SK-N-SH (cell line): ENCODE data around the gene PCSK2. TPM values are rescaled to one million over a fixed set of nuclear protein-coding genes. Genes with fewer than 3 reads are reported as not detected.

Source experiments
- CTCF ChIA-PET: fragments of 300-600, 350-600 bp; formaldehyde crosslinking; extraction: SDS; loops from one replicate; lab custom pipeline; 2021; lab: Yijun Ruan, JAX
- POLR2A ChIA-PET: fragments of 350-600 bp; sonication (Branson Sonifier 250); formaldehyde crosslinking; extraction: SDS; loops from one replicate; lab custom pipeline; 2020; ENCODE audit warnings: antibody characterized with exemption, inconsistent platforms; lab: Yijun Ruan, JAX
- DNase-seq: peaks from one replicate; pipeline ENCODE4 v3.0.0; 2012
- H2AFZ ChIP-seq: fragments of 200-600 bp; sonication (generic); 2 replicates; pipeline ENCODE4 v1.8.1; 2016; ENCODE audit warnings: antibody characterized with exemption, mild to moderate bottlenecking, low read depth
- H3F3A ChIP-seq: fragments of 200-600 bp; sonication (generic); replicated peaks from 2 replicates; pipeline ENCODE3; 2016; ENCODE audit warnings: antibody characterized with exemption, mild to moderate bottlenecking; ENCODE audit not compliant: insufficient read depth
- H3K27ac ChIP-seq, 2 experiments: fragments of 200-500 bp in 1 of 2; fragments of 200-600 bp in 1 of 2; sonication (Bioruptor generic) in 1 of 2; sonication (generic), shearing (Covaris generic) in 1 of 2; 2 replicates each; pipeline versions ENCODE4 v1.5.1 to v1.6.1; 2014 to 2016; ENCODE audit warnings: low read depth in 2 of 2, inconsistent platforms in 1 of 2, low read length in 1 of 2, mild to moderate bottlenecking in 1 of 2, mixed read lengths in 1 of 2
- H3K27me3 ChIP-seq: fragments of 200-600 bp; sonication (generic), shearing (Covaris generic); 2 replicates; pipeline ENCODE4 v1.6.1; 2016; ENCODE audit warnings: mixed run types; ENCODE audit not compliant: insufficient read depth
- H3K36me3 ChIP-seq, 2 experiments: fragments of 200-500 bp in 1 of 2; fragments of 200-600 bp in 1 of 2; sonication (Bioruptor generic) in 1 of 2; sonication (generic) in 1 of 2; replicated peaks in 1 of 2; 2 replicates each; pipeline versions ENCODE3 to v1.5.1; 2014 to 2016; ENCODE audit warnings: low read length in 1 of 2, mild to moderate bottlenecking in 1 of 2; ENCODE audit not compliant: insufficient read depth in 2 of 2, control insufficient read depth in 1 of 2
- H3K4me1 ChIP-seq, 2 experiments: fragments of 200-500 bp in 1 of 2; fragments of 200-600 bp in 1 of 2; sonication (Bioruptor generic) in 1 of 2; sonication (generic), shearing (Covaris generic) in 1 of 2; 2 replicates each; pipeline versions ENCODE4 v1.5.1 to v1.6.1; 2014 to 2016; ENCODE audit warnings: low read depth in 1 of 2, low read length in 1 of 2, mixed run types in 1 of 2; ENCODE audit not compliant: insufficient read depth in 2 of 2, control insufficient read depth in 1 of 2
- H3K4me2 ChIP-seq: fragments of 200-600 bp; sonication (generic), shearing (Covaris generic); 2 replicates; pipeline ENCODE4 v1.6.1; 2017; ENCODE audit warnings: mixed run types
- H3K4me3 ChIP-seq, 2 experiments: fragments of 200-500 bp in 1 of 2; fragments of 200-600 bp in 1 of 2; sonication (Bioruptor generic) in 1 of 2; sonication (generic), shearing (Covaris generic) in 1 of 2; 2 replicates each; pipeline versions ENCODE4 v1.5.1 to v1.8.1; 2014 to 2016; ENCODE audit warnings: low read depth in 2 of 2, inconsistent platforms in 1 of 2, low read length in 1 of 2, mild to moderate bottlenecking in 1 of 2, mixed read lengths in 1 of 2, moderate library complexity in 1 of 2
- H3K79me2 ChIP-seq: fragments of 200-600 bp; sonication (generic); 2 replicates; pipeline ENCODE4 v1.8.1; 2017; ENCODE audit warnings: mild to moderate bottlenecking; ENCODE audit not compliant: insufficient read depth
- H3K9ac ChIP-seq: fragments of 200-600 bp; sonication (generic); 2 replicates; pipeline ENCODE4 v1.6.1; 2017; ENCODE audit warnings: mixed run types
- H3K9me2 ChIP-seq: fragments of 200-600 bp; sonication (generic); 2 replicates; pipeline ENCODE4 v1.6.1; 2017; ENCODE audit warnings: mixed run types
- H3K9me3 ChIP-seq: fragments of 200-600 bp; sonication (generic); 2 replicates; pipeline ENCODE4 v1.6.1; 2017; ENCODE audit warnings: mixed run types, mild to moderate bottlenecking, moderate library complexity
- H4K20me1 ChIP-seq: fragments of 200-600 bp; sonication (generic); 2 replicates; pipeline ENCODE4 v1.6.1; 2017; ENCODE audit warnings: mild to moderate bottlenecking, mixed run types; ENCODE audit not compliant: insufficient read depth
- CHD2 ChIP-seq: fragments of 150-350 bp; IDR thresholded peaks from 2 replicates; pipeline ENCODE4 v1.6.1; 2018; ENCODE audit warnings: low read length; ENCODE audit not compliant: partially characterized antibody
- EZH2phosphoT487 ChIP-seq: fragments of 200-600 bp; sonication (generic); IDR thresholded peaks from 2 replicates; pipeline ENCODE4 v1.6.1; 2017; ENCODE audit warnings: low read depth, mixed run types, mild to moderate bottlenecking, antibody characterized with exemption, moderate library complexity, borderline replicate concordance
- FOXM1 ChIP-seq: IDR thresholded peaks from 2 replicates; pipeline ENCODE4 v1.4.0; 2012; ENCODE audit warnings: low read depth, mild to moderate bottlenecking
- GATA2 ChIP-seq: sonication (generic); formaldehyde crosslinking; IDR thresholded peaks from 2 replicates; pipeline ENCODE4 v1.5.0; 2020; ENCODE audit warnings: mild to moderate bottlenecking, missing genetic modification reagents
- IRF3 ChIP-seq: fragments of 150-350 bp; IDR thresholded peaks from 2 replicates; pipeline ENCODE4 v1.6.1; 2016; ENCODE audit warnings: mild to moderate bottlenecking, low read depth, low read length
- MAX ChIP-seq: IDR thresholded peaks from 2 replicates; pipeline ENCODE4 v1.4.0; 2012; ENCODE audit warnings: low read depth
- MEF2A ChIP-seq: IDR thresholded peaks from 2 replicates; pipeline ENCODE4 v1.4.0; 2012; ENCODE audit warnings: low read depth, borderline replicate concordance
- PBX3 ChIP-seq: IDR thresholded peaks from 2 replicates; pipeline ENCODE4; 2012
- RCOR1 ChIP-seq: fragments of 150-350 bp; IDR thresholded peaks from 2 replicates; pipeline ENCODE4 v1.6.1; 2017; ENCODE audit warnings: antibody characterized with exemption, low read length
- SIN3A ChIP-seq: IDR thresholded peaks from 2 replicates; pipeline ENCODE4 v1.6.1; 2012; ENCODE audit warnings: low read depth, mild to moderate bottlenecking, low read length, moderate library complexity, borderline replicate concordance
- SMC3 ChIP-seq: IDR thresholded peaks from 2 replicates; pipeline ENCODE4 v1.6.1; 2012; ENCODE audit warnings: low read depth, low read length, improper control_type of control experiment
- TCF12 ChIP-seq: IDR thresholded peaks from 2 replicates; pipeline ENCODE4 v1.4.0; 2012
- USF1 ChIP-seq: IDR thresholded peaks from 2 replicates; pipeline ENCODE4 v1.4.0; 2012; ENCODE audit warnings: low read depth, borderline replicate concordance
- ZBTB33 ChIP-seq: IDR thresholded peaks from 2 replicates; pipeline ENCODE4 v1.4.0; 2012; ENCODE audit warnings: low read depth, borderline replicate concordance
- WGBS: methylation state at CpG from one replicate; pipeline ENCODE4 v1.1.6; 2017; ENCODE audit warnings: low lambda C conversion rate; 5-methylcytosine and 5-hydroxymethylcytosine counted together
- polyA plus RNA-seq, 3 experiments: library from polyadenylated mRNA; depleted of rRNA; stranded (reverse); fragments of >200 nt; gene quantifications; 2 replicates each; pipeline ENCODE4 v1.2.3, GENCODE V29; 2012

The PCSK2 gene
- polyA plus RNA-seq, 1 of the 3 experiments (the other 2 are of a cell fraction), result not detected

GRCh38 chr20:17358854-17359253, 132.0 kb downstream of the PCSK2 start:
- H3K9ac ChIP-seq, result no peak overlapping the region
- H3F3A ChIP-seq, result no peaks in the 10 kb centered on the region
- ChIA-PET CTCF (interaction anchor here (0.8 kb wide), 1 partner anchor 555 kb away, joined by 3 read pairs; no protein-coding TSS in a partner anchor), POLR2A (no interaction called here)
- H3K4me3 ChIP-seq, result no peak overlapping the region
- H3K27ac ChIP-seq, result no peak overlapping the region
- H3K36me3 ChIP-seq, result no peaks in the 10 kb centered on the region
- H4K20me1 ChIP-seq, result no peaks in the 10 kb centered on the region
- 0% methylated on average over 1 of the region's 1 CpG for WGBS
- H3K4me2 ChIP-seq, result no peak overlapping the region
- no peaks in the 10 kb centered on the region for H3K27me3 ChIP-seq
- H3K79me2 ChIP-seq, result no peaks in the 10 kb centered on the region
- TF ChIP-seq MAX, result no peak
- no peak for TF ChIP-seq GATA2 (CRISPR knock-in tag)
- TF ChIP-seq RCOR1, result no peak
- TF ChIP-seq EZH2phosphoT487, result no peak
- no peak for TF ChIP-seq IRF3
- TF ChIP-seq PBX3, result no peak
- no peak for TF ChIP-seq FOXM1
- TF ChIP-seq, all 33 proteins: peak for 0
- DNase-seq, result no peak
- Histone ChIP-seq H3K9me2 (no peaks in the 10 kb centered on the region), H3K4me1 (no peaks in the 10 kb centered on the region), H2AFZ (no peak overlapping the region), H3K9me3 (no peaks in the 10 kb centered on the region)

GRCh38 chr20:17364681-17365080, 137.8 kb downstream of the PCSK2 start:
- H3K36me3 ChIP-seq, result no peaks in the 10 kb centered on the region
- H3K9me2 ChIP-seq, result no peaks in the 10 kb centered on the region
- H3K4me1 ChIP-seq, result no peaks in the 10 kb centered on the region
- no peak overlapping the region for H3K27ac ChIP-seq
- H3K9ac ChIP-seq, result no peak overlapping the region
- no peak overlapping the region for H3K4me3 ChIP-seq
- H3F3A ChIP-seq, result no peaks in the 10 kb centered on the region
- no peaks in the 10 kb centered on the region for H3K27me3 ChIP-seq
- no peaks in the 10 kb centered on the region for H4K20me1 ChIP-seq
- no peaks in the 10 kb centered on the region for H3K79me2 ChIP-seq
- H3K4me2 ChIP-seq, result no peak overlapping the region
- H3K9me3 ChIP-seq, result no peaks in the 10 kb centered on the region
- 31% methylated on average over 4 of the region's 4 CpGs for WGBS
- H2AFZ ChIP-seq, result no peak overlapping the region
- CTCF ChIA-PET, result no interaction called here
- no peak for DNase-seq
- POLR2A ChIA-PET, result no interaction called here
- no peak for TF ChIP-seq USF1
- TF ChIP-seq MAX, result no peak
- no peak for TF ChIP-seq TCF12
- TF ChIP-seq CHD2, result no peak
- TF ChIP-seq SMC3, result no peak
- TF ChIP-seq IRF3, result no peak
- TF ChIP-seq ZBTB33, result no peak
- no peak for TF ChIP-seq SIN3A
- no peak for TF ChIP-seq MEF2A
- TF ChIP-seq RCOR1, result no peak
- no peak for TF ChIP-seq GATA2 (CRISPR knock-in tag)
